Measurements from ENCODE around the gene FBL.
"Not testable (repeated sequence)": the region's sequence is repeated elsewhere in the genome, so short reads cannot be mapped to it uniquely, and the experiment has no call there.

The FBL gene

GRCh38 chr19:39824143-39825092 lies 21.8 kb downstream of the FBL start:
- DNase-seq (ENCODE audit: low read depth) = peak; percentile 82

DNA sequence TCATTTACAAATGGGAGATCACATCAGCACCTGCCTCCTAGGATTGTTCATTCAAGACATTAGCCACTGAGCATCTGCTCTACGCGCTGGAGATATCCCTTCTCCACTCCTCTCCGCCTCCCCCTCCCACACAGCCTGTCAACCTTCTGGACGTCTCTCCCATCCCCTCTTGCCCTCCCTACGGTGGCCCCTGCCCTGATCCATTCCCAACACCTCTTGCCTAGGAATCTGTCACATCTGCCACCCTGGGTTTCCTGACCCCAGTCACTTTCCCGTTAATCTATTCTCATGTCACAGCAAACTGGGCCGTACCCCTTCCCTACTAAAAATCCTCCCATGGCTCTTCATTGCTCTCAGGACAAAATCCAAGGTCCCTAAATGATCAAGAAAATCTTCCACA lies 22.5 kb downstream of the FBL start:
- no peak for DNase-seq (ENCODE audit: low read depth)

- no peak for DNase-seq (ENCODE audit: low read depth)
Observed at GRCh38 chr19:39820696-39821095, 25.5 kb downstream of the FBL start.

GRCh38 chr19:39819786-39820185 lies 26.4 kb downstream of the FBL start:
- no peak for DNase-seq (ENCODE audit: low read depth)

DNA sequence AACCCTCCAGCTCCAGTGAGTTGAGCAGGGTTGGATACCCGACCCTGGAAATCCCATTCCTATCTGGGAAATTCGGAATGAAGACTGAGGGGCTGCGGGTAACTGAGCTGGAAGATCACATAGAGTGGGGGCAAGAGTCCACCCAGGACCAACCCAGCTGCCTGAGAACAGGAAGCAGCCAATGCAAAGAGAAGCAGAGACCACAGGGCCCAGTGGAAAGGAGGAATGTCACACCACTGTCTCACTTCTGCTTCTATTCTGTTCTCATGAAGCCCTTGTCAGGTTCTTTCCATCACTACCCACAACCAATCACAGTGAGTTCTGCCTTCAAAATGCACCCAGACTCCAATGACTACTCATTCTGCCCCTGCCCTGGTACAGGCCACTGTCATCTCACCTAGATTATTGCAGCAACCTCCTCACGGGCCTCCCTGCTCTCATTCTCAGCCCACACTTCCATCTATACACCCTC lies 27.5 kb downstream of the FBL start:
- no peak for DNase-seq (ENCODE audit: low read depth)

DNA sequence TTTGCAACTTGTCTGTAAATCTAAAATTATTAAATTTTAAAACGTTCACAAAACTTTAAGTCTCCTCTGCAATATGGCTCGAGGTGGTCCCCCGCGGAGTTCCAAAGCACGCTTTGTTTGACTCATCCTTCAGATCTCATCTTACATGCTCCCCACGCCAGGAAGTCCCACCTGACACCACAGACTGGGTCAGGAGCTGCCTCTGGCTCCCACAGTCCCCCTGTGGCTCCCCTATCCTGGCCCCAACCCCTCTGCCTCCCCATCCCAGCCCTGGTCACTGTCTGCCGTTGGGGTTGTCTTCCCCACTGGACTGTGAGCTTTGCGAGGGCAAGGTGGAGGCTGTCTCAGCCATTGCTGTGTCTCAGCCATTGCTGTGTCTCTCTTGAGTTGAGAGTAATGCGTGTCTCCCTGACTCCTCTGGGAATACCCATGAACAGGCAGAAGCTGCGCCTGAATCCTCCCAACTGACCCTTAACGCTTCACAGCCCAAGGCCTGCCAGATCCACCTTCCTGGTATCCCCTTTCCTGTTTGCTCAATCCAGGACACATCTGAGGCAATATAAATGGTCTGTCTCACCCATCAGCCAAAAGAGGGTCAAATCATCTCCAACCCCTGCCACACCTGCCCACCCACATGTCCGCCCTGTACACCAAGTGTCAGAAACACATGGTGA lies 28.2 kb downstream of the FBL start:
- no peak for DNase-seq (ENCODE audit: low read depth)

DNA sequence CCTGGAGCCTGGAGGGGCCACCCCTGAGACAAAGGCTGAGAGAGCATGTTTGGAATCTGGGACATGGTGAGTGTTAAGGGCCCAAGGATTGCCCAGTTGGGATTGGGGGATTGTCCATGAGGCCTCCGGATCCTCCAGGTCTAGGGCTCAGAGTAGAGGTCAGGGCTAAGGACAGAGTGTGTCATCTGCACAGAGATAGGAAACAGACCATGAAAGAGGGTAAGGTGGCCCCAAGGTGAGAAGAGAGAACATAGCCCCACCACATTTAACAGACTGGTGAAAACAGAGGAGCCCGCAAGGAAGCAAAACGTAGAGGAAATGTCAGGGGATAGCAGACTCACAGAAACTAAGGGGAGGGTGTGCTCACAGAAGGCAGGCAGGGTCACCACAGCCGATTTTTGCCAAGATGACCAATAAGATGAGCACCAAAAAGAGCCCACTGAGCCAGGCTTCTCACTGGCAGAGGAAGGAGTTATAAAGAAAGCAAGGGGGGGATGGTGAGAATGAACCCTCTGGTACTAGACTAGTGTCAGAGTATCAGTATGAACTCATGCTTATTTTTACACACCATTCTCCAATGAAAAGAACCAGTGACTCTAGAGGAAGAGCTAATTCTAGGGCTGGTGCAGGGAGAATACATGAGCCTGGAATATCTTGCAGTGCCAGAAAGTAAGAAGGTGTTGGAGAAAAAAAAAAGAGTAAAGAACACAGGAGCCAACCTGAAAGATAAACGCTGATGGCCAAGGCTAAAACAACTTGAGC lies 29.7 kb downstream of the FBL start:
- DNase-seq (ENCODE audit: low read depth) = no peak

DNA sequence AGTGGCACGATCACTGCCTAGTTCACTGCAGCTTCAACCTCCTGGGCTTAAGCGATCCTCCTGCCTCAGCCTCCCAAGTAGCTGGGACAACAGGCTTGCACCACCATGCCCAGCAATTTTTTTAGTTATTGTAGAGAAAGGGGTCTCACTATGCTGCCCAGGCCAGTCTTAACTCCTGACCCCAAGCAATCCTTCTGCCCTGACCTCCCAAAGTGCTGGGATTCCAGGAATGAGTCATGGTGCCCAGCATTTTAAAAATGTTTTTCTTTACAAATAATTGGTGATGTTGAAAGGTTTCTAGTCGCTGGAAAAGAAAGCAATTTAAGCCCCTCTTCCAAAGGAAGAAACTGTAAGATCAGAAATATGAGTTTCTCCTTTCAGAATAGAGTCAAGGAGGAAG lies 31.6 kb downstream of the FBL start:
- no peak for DNase-seq (ENCODE audit: low read depth)

DNA sequence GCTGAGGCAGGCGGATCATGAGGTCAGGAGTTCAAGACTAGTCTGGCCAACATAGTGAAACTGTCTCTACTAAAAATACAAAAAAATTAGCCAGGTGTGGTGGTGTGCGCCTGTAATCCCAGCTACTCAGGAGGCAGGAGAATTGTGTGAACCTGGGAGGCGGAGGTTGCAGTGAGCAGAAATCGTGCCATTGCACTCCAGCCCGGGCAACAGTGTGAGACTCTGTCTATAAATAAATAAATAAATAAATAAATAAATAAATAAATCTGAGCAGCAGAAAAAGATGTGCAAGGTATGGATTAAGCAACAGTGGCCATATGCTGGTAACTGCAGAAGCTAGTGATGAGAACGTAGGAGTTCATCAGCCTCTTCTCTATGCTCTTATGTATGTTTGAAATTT lies 32.1 kb downstream of the FBL start:
- not testable (repeated sequence) for DNase-seq (ENCODE audit: low read depth)

DNA sequence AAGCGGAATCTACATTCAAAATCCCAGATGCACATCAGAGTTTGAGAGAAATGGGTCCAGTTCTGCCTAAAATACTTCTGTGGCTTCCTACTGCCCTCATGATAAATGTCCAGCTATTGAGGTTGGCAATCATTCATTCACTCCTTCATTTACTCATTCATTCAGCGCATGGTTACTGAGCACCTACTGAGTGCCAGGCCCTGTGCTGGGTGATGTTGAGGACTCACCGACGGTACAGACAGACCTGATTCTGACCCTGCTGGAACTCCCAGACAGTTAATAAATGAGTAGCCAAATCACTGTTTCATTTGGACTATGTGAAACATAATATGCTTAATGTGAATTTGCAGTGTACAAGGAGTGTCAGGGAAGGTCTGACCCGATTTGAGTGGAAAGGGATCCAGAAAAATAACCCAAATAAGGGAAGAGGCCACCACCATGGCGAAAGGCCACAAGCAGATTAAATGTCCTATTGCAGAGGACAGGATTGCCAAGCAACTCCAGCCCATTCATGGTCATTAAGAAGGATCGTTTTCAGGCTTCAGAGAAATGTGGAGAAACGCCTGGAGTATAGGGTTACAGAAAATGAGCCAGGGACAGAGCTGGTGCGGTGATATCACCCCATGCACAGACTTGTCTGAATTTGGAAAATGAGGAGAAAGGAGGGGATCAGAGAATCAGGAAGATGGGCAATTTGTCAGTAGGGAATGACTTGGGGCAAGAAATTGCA lies 32.8 kb downstream of the FBL start:
- no peak for DNase-seq (ENCODE audit: low read depth)

DNA sequence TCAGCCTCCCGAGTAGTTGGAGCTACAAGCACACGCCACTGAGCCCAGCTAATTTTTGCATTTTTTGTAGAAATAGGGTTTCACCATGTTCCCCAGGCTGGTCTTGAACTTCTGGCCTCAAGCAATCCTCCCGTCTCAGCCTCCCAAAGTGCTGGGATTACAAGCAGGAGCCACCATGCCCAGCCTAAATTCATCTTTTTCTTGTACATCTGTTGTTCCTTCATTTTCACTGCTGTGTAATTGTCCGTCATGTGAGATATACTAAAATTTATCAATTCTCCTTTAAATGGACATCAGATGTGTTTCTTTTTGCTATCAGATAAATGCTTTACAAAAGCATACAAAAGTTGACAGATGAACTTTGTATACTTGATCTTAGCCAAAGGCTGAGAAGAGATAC lies 35.1 kb downstream of the FBL start:
- no peak for DNase-seq (ENCODE audit: low read depth)

- DNase-seq (ENCODE audit: low read depth) = no peak
Observed at GRCh38 chr19:39810424-39810823, 35.8 kb downstream of the FBL start.

DNA sequence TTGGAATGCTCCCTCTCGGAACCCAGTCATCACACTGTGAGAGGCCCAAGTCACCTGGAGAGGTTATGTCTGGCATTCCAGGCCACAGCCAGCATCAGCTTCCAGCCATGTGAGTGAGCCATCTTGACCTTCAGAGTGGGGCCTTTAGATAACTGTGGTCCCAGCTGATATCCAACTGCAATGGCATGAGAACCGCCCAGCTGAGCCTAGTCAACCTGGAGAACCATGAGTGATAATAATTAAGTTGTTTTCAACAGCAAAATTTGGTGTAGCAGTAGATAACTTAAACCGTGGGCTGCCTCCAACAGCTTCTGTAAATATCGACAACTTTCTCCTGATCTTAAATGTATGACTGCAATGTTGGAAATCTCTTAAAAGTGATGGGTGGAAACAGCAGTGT lies 36.8 kb downstream of the FBL start:
- DNase-seq (ENCODE audit: low read depth) = no peak

- DNase-seq (ENCODE audit: low read depth) = not testable (repeated sequence)
Observed at GRCh38 chr19:39808688-39809087, 37.5 kb downstream of the FBL start.

- DNase-seq (ENCODE audit: low read depth) = no peak
Observed at GRCh38 chr19:39807846-39808364, 38.3 kb downstream of the FBL start.

DNA sequence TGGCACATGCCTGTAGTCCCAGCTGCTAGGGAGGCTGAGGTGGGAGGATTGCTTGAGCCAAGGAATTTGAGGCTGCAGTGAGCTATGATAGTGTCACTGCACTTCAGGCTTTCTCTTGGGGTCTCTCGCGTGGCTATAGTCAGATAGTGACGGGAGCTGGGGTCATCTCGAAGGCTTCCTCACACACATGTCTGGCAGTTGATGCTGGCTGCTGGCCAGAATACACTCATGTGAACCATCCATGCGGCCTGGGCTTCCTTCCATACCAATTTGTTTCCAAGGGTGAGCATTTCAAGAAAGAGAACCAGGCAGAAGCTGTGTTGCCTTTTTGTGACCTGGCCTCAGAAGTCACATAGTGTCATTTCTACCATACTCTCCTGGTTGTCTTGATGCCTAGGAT lies 41.1 kb downstream of the FBL start:
- DNase-seq (ENCODE audit: low read depth) = no peak

DNA sequence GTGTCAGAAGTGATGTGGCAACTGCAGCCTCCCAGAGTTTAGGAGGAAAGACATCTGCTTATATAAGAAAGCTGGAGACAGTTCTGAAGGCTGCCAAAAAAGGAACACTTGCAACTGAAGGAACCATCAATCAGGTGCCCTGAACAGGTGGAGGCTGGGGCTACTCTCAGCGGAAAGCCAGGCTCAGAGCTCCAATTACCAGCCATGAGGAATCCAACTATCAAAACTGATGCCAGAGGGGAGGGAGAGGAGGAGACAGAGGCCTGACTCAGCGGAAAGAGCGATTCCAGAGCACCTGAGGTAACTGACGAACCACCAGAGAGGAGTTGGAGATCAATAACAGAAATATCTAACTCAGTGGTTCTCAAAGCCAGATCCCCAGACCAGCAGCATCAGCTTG lies 43.2 kb downstream of the FBL start:
- DNase-seq (ENCODE audit: low read depth) = no peak

DNA sequence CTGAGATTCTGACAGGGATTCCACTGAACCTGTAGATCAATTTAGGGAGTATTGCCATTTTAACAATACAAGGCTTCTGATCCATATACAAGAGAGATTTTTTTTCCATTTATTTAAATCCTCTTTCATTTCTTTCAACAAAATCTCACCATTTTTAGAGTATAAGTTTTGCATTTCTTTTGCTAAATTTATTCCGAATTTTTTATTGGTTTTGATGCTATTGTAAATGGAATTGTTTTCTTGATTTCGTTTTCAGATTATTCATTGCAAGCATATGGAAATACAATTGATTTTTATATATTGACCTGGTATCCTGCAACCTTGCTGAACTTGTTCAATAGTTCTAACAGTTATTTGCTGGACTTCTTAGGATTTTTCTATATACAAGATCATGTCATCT lies 49.1 kb downstream of the FBL start:
- DNase-seq (ENCODE audit: low read depth) = no peak

DNA sequence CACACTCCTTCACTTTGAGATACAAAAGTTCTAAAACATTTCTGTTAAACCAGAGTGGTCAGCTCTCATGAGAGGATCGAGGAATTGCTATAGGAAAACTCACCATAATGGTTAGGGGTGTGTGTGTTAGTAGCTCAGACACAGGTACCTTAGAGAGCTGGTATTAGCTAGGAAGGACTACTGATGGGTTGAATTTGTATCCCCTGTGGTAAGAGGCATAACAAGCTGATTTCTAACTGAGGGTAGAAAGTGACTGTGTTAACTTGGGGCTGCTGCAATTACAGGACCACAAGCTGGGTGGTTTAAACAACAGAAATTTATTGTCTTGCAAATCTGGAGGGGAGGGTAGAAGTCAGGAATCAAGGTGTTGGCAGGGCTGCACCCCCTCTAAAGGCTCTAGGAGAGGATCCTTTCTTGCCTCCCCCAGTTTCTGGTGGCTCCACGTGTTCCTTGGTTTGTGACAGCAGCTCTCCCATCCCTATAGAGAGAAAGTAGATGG lies 50.1 kb downstream of the FBL start:
- DNase-seq (ENCODE audit: low read depth) = no peak

DNA sequence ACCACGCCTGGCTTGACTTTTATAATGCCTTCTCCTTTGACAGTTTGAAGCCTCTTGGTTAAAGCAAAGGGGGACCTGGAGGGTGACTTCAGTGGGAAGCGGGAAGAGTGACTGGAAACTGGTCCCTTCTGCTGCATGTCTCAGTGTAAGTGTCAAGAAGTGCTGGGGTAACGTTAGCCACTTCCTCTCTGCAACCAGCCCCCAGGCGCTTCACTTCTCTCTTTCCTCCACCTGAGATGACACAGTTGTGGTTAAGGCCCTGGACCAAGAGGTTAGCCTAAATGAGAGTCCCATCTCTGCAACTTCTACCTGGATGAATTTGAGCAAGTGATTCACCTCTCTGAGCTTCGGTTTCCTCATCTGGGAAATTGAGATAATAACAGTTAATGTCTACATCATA lies 51.2 kb downstream of the FBL start:
- no peak for DNase-seq (ENCODE audit: low read depth)

GRCh38 chr19:39792999-39793546 lies 53.1 kb downstream of the FBL start:
- peak; percentile 58 for DNase-seq (ENCODE audit: low read depth)

Data from GM04504 (cell line).